HG03139 (cell line): ENCODE data around the gene CCDC148.
"Not testable (repeated sequence)": the region's sequence is repeated elsewhere in the genome, so short reads cannot be mapped to it uniquely, and the experiment has no call there.

Experiments used
- ATAC-seq: cut with Tn5 transposase; IDR thresholded peaks from one replicate; pipeline ENCODE4 v1.9.1; 2021; ENCODE audit not compliant: unreplicated experiment

The CCDC148 gene

DNA sequence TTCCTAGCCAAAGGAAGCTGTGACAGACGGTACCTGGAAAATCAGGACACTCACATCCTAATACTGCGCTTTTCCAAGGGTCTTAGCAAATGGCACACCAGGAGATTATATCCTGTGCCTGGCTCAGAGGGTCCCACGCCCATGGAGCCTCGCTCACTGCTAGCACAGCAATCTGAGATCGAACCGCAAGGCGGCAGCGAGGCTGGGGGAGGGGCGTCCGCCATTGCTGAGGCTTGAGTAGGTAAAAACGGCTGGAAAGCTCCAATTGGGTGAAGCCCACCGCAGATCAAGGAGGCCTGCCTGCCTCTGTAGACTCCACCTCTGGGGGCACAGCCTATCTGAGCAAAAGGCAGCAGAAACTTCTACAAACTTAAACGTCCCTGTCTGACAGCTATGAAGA lies 22.8 kb downstream of the CCDC148 start:
- ATAC-seq, result not testable (repeated sequence)

DNA sequence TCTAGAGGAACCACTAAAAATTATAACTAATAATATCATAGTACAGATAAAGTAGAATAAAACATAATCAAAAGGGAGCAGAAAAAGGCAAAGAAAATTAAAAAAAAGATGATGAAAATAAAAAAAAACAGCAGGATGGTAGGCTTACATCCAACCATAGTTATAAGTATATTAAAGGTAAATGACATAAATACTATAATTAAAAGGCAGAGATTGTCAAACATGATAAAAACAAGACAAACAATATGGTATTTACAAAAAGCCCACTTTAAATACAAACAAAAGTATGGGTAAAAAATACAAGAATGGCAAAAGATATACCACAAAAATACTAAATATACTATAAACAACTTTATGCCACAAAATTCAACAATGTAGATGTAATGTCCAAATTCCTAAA lies 24.4 kb downstream of the CCDC148 start:
- ATAC-seq, result no peak

DNA sequence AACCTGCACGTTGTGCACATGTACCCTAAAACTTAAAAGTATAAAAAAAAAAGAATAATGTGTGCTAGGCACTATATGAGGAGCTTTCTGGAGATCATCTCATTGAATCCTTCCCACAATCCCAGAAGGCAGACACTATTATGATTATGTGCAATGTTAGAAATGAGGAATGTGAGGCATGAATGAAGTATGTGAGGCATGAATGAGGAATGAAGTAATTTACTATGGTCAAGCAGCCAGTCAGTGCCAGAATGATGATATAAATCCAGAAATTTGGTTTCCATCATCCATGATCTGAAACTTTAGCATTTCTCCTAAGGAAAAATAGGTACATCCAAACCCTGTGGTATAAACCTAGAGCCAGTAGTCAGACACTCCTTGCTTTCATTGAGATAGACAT lies 42.0 kb downstream of the CCDC148 start:
- no peak for ATAC-seq

DNA sequence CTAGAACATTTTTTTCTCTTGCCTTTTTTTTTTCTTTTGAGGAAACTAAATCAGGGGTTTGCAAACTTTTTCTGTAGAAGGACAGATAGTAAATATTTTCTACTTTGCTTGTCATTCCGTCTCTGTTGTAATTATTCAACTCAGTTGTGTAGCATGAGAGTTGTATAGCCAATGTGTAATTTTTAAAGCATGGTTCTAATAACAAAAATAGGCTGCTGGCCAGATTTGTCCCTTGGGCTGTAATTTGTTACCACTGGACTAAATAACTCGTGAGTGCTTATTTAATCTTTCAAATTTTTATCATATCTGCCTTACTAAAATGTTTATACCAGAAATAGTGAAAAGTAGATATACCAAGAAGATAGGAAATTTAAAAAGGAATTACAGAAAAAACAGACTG lies 43.0 kb downstream of the CCDC148 start:
- ATAC-seq, result no peak

DNA sequence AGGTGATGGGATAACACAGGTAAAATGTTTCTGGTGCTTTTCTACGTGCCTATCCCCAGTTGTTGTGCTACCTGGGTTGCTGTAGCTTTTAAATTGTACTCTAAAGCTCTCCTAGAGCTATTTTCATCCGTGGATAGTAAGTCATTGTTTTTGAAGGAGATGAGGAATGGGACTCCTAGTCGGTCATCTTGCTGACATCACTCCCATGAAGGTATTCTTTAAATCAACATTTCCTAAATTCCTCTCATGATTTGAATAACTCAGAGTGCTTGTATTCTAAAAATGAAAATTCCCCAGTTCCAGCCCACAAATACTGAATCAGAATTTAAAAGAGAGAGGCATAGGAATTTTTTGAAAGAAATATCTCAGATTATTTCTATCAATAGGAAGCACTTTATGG lies 44.3 kb downstream of the CCDC148 start:
- ATAC-seq, result no peak

DNA sequence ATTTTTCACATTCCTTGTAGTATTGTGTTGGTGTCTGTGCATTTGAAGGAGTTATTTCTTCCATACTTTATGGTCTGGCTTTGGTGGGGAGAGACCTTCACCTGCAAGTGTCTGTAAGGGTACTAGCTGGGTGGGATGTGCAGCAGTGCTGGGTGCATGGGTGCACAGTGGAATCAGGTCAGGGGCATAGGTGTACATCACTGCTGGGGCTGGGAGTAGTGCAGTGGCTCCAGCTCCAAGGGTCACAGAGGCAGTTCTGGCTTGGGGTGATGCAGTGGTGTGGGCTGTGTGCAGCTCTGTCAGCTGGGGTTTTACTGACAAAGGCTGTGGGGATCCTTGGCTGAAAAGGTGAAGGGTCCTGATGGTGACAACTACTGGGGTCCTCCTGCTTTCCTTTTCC lies 44.8 kb downstream of the CCDC148 start:
- no peak for ATAC-seq

DNA sequence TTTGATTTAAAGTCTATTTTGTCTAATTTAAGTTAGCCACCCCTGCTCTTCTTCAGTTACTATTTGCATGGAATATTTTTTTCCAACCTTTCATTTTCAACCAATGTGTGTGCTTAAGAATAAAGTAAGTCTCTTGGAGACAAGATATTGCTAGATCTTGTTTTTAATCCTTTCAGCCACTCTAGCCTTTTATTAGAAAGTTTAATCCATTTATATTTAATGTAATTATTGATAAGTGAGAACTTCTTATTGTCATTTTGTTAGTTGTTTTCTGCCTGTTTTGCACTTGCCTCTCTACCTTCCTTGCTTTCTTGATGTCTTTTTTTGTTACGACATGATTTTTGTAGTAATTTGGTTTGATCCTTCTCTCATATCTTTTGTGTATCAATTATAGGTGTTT lies 46.4 kb downstream of the CCDC148 start:
- no peak for ATAC-seq

DNA sequence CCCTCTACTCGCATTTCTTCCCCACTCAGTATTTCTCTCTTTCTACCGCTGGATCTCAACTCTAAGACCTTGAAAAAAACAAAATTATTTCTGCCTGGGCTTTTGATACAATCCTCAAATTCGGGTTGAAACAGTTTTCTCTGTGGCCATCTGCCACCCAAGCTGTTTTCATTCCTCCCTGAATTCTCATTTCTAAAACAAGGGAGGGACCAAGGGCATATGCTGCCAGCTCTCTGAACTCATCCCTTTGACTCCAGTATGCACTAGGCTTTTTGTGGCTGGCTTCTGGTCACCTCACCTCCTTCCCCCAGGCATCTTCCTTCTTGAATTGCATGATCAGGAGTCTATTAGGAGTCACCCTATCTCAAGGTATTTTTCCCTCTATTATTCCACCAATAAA lies 49.5 kb downstream of the CCDC148 start:
- no peak for ATAC-seq

DNA sequence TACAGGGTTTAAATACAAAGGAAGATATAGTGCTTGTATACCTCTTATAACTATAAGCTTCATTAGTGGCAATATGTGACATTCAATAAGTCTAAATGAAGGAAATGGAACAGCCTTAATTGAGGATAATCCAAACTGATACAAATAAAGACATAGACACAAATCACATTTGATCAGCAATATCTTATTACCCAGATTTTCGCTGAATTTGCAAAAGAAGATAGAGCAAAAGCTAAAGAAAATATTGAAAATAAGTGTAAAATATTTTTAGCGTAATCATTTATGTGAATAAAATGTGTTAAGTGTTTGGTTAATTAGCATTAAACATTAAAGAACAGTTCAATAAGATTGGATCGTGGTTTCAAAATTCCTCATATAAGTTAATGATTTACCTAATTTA lies 51.2 kb downstream of the CCDC148 start:
- no peak for ATAC-seq

DNA sequence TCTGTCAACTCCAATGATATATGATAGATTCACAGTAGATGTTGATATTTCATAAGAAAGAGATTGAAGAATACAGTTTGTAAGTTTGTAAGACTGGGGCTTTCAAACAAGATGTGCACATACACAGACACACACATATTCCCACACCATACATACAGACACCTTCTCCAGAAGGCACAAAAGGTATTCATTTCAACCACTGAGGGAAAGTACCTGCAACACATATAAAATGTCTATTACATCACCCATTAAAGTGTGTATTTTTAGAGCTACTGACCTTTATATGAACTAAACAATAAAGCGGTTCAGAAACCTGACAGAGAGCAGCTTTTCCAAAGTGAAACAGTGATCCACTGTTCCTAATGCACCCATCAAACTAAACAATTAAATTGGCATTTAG lies 53.3 kb downstream of the CCDC148 start:
- ATAC-seq, result no peak

DNA sequence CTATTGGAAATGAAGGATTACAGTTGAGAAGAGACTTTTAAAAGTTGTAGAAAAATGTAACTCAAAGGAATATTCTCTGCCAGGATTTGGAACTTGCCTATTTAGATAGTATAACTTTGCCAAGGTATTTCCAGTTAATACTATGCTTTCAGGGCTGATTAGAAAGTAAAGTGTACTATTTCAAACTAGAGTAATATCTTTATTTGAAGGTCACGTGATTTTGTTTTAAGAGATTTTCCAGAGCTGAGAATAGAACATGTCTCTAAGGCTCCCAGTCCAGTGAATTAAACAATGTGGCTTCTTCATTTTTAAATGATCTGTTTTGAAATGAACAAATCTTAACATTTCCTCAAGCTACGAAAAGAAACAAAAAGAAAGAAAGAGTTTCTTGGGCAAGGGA lies 53.9 kb downstream of the CCDC148 start:
- no peak for ATAC-seq

DNA sequence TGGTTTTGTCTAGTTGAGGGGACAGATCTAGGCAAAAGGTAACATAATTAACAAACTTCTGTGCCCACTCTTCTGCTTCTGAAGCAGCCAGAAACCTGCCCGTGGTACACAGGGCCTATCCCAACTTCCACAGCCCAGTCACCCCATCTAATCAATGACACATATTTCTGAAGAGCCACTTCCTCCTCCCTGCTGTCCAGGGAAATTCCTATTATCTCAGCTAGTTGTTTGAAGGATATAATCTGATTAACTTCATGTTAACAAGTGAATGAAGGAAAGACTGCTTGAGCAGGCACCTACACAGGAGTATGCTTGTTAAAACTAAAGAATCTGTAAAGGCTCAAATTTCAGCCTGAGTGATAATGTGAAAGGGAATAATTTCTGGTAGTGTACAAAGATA lies 61.4 kb downstream of the CCDC148 start:
- no peak for ATAC-seq

DNA sequence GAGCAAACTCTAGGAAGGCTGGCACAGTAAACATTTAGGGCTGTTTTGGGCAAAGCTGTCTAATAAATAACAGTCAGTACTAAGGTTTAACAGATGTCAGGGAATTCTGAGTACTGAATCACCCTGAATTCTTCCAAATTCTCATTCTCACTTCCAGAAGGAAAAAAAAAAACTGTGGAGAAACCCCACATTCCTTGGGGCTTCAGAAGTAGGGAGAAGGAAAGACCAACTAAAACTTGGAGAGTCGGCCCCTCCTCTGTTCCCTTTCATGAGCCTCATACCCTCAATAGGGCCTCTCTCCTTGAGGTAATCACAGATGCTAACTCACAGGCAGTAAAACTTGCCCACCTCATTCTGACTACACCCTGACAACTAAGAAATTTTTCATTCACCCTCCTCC lies 62.1 kb downstream of the CCDC148 start:
- ATAC-seq, result no peak

DNA sequence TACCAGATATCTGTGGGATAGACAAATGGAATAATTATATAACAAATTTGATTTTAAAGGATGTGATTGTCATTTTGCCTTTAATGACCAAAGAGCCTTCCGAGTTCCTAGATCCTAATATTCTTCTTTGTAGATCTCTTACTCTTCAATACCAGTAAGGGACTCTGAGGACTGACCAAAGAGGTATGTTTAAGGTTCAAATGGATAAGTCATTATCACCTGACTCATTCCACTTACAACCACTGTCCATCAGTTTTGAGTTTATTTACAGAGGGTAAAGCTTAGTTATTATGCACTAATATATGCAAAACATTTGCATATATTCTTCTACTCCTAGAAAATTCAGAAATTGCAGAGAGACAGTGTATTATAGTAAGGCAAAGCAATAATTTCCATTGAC lies 62.7 kb downstream of the CCDC148 start:
- ATAC-seq, result no peak

DNA sequence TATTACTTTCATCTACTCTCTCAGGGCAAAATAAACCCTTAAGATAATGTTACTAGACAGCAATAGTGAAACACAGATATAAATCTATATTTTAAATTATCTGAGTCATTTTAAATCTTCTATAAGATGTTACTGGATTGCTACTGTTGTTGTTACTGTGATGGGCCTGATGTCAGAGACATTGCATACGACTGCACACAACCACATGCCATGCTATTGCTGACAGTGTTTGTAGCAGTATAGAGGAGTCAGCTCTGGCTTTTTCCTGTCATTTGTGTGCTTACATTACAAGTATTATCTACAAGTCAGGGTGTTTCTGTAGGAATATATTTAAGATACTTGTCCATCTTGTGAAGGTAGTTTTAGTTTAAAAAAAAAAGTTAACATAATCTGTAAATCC lies 63.9 kb downstream of the CCDC148 start:
- ATAC-seq, result no peak

DNA sequence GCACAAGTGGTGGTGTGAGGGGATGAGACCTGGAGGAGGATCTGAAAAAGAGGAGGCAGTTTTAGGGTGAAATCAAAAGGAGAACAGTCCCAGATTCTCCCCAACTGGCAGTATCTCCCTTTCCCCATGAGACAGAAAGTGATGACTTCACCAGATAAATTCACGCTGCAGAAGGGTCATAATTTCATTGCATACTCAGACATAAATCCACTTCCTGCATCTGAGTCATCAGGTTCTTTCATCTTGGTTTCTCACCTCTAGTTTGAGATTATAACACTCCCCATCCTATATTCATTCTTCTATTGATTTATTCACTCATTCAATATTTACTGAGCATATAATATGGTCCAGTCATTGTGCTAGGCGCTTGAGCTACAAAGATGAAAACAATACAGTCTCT lies 64.7 kb downstream of the CCDC148 start:
- no peak for ATAC-seq

DNA sequence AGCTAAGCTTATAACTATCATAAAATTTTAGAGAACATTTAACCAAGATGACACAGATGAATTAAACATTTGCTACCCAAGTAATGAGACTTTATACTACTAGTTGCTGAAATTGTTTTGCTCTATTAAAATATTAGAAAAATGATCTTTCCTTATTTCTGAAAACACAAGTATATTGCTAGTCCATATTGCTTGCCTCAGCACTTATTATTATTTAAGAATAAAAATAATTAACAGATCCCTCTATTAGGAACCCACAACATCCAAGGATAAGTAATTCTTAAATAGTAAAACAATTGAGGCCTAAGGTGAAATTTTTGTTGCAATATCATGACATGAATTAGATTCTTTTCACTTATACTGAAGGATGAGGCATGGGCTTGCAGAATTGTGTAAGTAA lies 65.2 kb downstream of the CCDC148 start:
- ATAC-seq, result no peak

DNA sequence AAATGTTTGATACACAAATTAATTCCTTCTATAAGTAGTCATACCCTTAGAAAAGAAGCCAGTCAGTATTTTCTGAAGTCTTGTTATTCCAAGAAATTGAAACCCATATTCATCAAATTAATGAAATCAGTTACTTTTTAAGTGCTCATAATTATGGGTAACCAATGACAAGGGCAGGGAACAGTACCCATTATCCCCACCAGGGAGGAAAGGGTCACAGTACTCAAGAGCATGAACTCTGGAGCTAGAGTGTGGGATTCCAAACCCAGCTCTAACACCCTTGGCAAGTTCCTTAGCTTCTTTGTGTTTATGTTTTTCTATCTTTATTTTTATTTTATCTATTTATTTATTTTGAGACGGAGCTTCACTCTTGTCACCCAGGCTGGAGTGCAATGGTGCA lies 68.4 kb downstream of the CCDC148 start:
- no peak for ATAC-seq

DNA sequence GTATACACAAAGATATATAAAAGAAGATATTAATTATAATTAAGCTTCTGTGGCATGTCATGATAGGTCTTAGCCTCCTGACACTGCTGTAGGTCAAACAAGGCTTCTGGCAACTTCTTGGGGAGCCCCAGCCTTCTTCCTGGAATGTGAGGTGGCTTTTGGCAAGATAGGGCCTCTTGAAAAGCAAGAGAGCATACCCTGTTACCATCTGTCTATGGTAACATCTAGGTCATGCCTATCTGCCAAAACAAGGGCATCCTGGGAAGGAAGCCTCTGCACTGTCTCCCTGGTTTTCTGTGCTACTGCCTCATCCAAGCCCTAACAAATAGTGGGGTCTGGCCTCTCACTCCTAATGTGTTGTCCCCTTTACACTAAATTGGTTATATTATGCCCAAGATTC lies 70.9 kb downstream of the CCDC148 start:
- no peak for ATAC-seq

DNA sequence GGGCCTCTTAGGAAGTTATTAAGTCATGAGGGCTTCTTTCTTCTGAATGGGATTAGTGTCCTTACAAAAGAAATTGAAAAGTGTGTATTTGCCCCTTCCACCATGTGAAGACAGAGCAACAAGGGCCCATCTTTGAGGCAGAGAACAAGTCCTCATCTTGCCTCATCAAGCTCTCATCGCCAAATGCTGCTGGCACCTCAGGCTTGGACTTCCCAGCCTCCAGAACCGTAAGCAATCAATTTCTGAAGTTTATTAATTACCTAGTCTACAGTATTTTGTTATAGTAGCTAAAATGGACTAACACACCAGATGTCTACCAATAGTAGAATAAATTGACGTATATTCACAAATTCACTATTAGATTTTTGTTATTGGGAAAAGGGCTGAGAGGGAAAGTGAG lies 74.6 kb downstream of the CCDC148 start:
- no peak for ATAC-seq

DNA sequence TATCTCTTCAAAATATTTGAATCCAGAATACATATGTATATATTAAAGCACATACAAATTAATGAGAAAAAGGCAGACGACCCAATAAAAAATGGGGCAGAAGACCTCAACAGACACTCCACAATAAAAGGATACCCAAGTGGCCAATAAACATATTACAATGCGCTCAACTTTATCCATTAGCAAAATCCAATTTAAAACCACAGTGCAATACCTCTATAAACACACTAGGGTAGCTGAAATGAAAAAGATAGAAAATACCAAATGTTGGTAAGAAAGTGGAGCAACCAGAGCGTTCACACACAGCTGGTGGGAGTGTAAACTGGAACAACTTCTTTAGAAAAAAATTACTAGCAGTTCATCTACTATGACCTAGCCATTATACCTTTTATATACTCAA lies 75.3 kb downstream of the CCDC148 start:
- ATAC-seq, result no peak

DNA sequence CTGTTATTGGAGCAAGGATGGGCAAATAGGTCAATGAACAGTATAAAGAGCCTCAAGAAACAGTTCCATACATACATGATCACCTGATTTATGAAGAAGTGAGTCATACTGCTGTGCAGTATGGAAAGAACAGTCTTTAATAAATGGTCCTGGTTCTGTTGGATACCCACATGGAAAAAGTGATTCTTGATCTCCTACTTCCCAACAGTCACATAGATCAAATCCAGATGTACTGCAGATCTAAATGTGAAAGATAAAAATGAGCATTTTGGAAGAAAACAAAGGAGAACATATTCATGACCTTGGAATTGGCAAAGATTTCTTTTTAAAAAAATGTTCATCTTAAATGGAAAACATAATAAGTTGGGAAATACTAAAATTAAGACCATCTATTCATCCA lies 75.8 kb downstream of the CCDC148 start:
- no peak for ATAC-seq

DNA sequence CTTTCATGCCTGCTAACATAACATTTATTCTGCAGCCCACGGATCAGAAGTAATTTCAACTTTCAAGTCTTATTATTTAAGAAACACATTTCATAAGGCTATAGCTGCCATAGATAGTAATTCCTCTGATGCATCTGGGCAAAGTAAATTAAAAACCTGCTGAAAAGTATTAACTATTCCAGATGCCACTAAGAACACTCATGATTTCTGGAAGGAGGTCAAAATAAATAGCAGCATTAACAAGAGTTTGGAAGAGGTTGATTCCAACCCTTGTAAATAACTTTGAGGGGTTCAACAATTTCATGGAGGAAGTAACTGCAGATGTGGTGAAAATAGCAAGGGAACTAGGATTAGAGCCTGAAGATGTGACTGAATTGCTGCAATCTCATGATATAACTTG lies 77.6 kb downstream of the CCDC148 start:
- no peak for ATAC-seq

DNA sequence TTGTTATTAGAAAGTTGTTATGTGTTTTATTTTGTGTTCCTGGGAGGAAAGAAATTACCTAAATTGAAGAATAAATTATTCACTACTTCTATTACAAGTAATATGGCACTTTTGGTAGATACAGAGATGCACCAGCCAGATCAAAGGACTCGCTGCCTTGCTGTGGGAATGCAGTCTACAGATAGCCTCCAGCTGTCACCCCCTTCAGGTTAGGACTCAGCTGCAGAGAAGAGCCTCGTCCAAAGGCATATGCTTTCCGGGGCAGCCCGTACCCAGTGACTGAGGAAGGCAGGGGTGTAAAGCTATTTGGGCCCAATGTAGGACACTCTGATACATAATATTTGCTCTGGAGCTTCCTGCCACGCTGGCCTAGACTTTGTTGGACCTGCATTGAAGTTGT lies 90.2 kb downstream of the CCDC148 start:
- ATAC-seq, result no peak
